K562 treated with DMSO at 1 percent for 48 hours (cell line): ENCODE measurements around the gene PIAS4. TPM values are rescaled to one million over a fixed set of nuclear protein-coding genes. Genes with fewer than 3 reads are reported as not detected.

Source experiments
- total RNA-seq: library from RNA; unstranded; fragments of 300-600 nt; gene quantifications from 2 replicates; pipeline ENCODE4 v1.2.3, GENCODE V29; 2022; ENCODE audit warnings: low replicate concordance; ENCODE audit errors: extremely low read depth

PIAS4 gene, protein sequence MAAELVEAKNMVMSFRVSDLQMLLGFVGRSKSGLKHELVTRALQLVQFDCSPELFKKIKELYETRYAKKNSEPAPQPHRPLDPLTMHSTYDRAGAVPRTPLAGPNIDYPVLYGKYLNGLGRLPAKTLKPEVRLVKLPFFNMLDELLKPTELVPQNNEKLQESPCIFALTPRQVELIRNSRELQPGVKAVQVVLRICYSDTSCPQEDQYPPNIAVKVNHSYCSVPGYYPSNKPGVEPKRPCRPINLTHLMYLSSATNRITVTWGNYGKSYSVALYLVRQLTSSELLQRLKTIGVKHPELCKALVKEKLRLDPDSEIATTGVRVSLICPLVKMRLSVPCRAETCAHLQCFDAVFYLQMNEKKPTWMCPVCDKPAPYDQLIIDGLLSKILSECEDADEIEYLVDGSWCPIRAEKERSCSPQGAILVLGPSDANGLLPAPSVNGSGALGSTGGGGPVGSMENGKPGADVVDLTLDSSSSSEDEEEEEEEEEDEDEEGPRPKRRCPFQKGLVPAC
- total RNA-seq: not detected in 2 replicates

GRCh38 chr19:4007021-4007835 lies at the start of gene PIAS4:
Gene PIAS4 (plus strand): TSS chr19:4007736. CDS start chr19:4007761, 25 bp downstream.

GRCh38 chr19:3970808-3971598 lies 36.5 kb upstream of the PIAS4 start, which contains the start of gene DAPK3:
Gene DAPK3 (minus strand): TSS chr19:3971099. CDS start chr19:3969735, 1,364 bp downstream.

GRCh38 chr19:3984908-3985642 lies 22.5 kb upstream of the PIAS4 start, which contains the start of gene EEF2:
Gene EEF2 (minus strand): TSS chr19:3985463. CDS start chr19:3985380, 83 bp downstream.

DNA sequence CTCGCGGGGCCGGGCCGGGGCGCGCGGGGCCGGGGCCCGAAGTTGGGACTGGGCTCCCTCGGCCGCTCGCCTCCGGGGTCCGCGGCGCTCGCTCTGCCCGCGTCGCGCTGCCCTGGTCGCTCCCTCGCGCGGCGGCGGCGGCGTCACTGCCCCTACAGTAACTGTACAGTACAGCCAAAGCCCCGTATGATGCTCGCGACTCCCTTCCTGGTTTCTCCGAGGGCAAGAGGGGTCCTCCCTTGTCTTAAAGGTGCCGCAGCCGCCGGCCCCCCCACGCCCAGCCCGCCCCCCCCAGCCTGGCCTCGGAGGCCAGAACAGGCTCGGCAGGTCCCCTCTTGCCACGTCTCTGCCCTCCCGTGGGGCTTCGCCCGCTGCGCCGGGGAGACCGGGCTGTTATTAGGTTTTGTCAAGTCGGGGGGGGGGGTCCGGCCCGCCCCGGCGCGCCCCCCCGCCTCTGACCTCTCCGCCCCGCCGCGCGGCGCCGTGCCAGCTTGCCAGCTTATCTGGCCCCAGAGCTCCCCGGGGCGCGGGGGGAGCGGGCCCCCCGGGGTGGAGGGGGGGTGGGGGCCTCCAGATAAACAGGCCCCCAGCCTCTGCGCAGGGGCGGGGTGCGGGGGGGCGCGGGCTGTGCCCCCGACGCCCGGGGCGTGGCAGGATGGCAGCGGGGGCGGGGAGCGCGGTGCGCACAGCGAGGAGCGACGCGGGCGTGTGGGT lies 59.3 kb downstream of the PIAS4 start, which contains the start of gene ZBTB7A:
Gene ZBTB7A (minus strand): TSS at position 218 of the 714 bp plus-strand sequence. CDS start 11,667 bp downstream, outside the sequence.

Other genes with a start within 250 kb of the PIAS4 start
- not detected in 2 replicates for gene APBA3, start 246.0 kb upstream of the PIAS4 start, total RNA-seq
- gene MRPL54, start 245.1 kb upstream of the PIAS4 start, total RNA-seq: not detected in 2 replicates
- not detected in 2 replicates for gene RAX2, start 235.5 kb upstream of the PIAS4 start, total RNA-seq
- gene MATK, start 221.4 kb upstream of the PIAS4 start, total RNA-seq: not detected in 2 replicates
- not detected in 2 replicates for gene ZFR2, start 138.7 kb upstream of the PIAS4 start, total RNA-seq
- not detected in 2 replicates for gene ATCAY, start 127.1 kb upstream of the PIAS4 start, total RNA-seq
- not detected in 2 replicates for gene NMRK2, start 74.7 kb upstream of the PIAS4 start, total RNA-seq
- not detected in 2 replicates for gene DAPK3, start 36.6 kb upstream of the PIAS4 start, total RNA-seq
- gene EEF2, start 22.3 kb upstream of the PIAS4 start, total RNA-seq: 2,701 and 3,320 TPM in 2 replicates
- not detected in 2 replicates for gene ZBTB7A, start 59.2 kb downstream of the PIAS4 start, total RNA-seq
- not detected in 2 replicates for gene MAP2K2, start 116.4 kb downstream of the PIAS4 start, total RNA-seq
- gene CREB3L3, start 145.9 kb downstream of the PIAS4 start, total RNA-seq: not detected in 2 replicates
- not detected in 2 replicates for gene SIRT6, start 174.8 kb downstream of the PIAS4 start, total RNA-seq
- gene ANKRD24, start 175.0 kb downstream of the PIAS4 start, total RNA-seq: not detected in 2 replicates
- gene EBI3, start 221.8 kb downstream of the PIAS4 start, total RNA-seq: not detected in 2 replicates
- gene YJU2, start 239.3 kb downstream of the PIAS4 start, total RNA-seq: not detected in 2 replicates